ENCODE results near the gene ZBTB38.

Gene ZBTB38

GRCh38 chr3:141387516-141387915, 19.2 kb downstream of the ZBTB38 start:
- DNase-seq: peak; percentile 59

GRCh38 chr3:141388395-141388794, 20.1 kb downstream of the ZBTB38 start:
- peak; percentile 73 for DNase-seq

GRCh38 chr3:141388823-141389621, 20.7 kb downstream of the ZBTB38 start:
- peak; percentile 73 for DNase-seq

DNA sequence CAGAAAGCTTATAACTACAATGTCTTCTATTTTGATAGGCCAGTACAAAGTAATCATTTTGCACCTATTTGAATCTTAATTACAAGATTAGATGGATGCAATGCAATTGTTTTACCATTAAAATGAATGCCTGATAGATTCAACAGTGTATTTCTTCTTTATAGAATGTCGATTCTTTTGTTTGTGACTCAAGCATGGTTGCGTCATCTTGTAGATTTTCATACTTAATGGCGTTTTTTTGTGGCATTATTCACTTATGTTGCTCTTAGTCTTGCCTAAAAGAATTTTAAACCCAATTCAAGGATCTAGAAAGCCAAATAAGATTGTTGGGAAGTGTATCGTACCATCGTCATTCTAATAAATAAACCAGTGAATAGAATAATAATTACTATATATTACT, 21.4 kb downstream of the ZBTB38 start:
- peak; percentile 46 for DNase-seq

GRCh38 chr3:141390747-141391146, 22.4 kb downstream of the ZBTB38 start:
- DNase-seq: no peak

- DNase-seq: no peak
These were observed 23.1 kb downstream of the ZBTB38 start for GRCh38 chr3:141391298-141391990.

- DNase-seq: no peak
These were observed 23.6 kb downstream of the ZBTB38 start for GRCh38 chr3:141391991-141392316.

- DNase-seq: no peak
These were observed 24.1 kb downstream of the ZBTB38 start for GRCh38 chr3:141392416-141392815.

DNA sequence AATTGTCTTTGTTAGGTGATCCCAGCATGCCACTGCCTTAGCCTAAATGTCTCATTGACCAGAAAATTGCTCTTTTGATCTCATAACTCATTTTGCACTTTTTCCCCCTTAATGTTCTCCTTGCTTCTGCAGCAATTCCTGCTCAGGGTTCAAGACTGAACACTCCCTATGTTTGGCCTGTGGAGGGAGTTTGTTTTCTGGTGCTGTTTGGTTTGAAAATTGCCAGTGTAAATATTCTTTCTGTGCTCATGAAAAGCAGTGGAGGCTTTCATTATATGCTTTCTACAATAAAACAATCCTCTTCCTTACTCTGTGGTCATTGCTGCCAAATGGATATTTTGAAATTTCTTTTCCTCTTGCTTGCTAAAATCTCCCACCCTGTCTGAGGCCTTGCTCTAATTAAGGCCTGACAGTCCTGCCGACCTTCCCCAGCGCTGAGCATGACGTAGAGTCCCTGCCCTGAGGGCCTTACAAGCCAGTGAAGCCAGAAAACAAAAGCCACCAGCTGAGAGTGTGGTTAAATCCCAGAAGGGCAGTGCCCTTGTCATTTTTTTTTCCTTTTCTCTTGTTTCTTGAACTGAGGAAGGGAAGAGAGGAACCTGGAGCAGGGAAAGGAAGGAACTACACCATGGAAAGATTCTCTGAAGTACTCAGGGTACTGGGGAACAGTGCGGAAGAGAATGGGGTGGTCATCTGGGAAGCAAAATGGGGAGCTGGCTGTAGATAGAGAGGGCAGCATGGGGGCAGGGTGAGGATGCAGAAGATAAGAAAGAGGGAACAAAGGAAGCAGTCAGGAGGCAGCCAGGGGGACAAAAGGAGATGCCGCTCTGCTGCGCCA, 24.8 kb downstream of the ZBTB38 start:
- DNase-seq: no peak

DNA sequence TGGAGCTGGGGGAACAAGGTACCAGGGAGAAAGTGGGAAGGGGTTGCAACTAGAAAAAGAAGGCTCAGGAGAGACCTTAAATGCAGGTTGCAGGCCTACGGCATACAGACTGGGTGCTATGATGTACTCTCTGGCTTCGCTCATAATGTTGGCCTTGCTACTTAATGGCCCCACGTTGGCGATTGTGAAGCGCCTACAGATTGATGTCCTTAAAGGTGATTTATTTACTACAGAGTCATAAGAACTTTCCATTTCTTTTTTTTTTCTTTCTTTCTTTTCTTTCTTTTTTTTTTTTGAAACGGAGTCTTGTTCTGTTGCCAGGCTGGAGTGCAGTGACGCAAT, 25.4 kb downstream of the ZBTB38 start:
- DNase-seq: no peak

- no peak for DNase-seq
These were observed 26.3 kb downstream of the ZBTB38 start for GRCh38 chr3:141394560-141394959.

GRCh38 chr3:141395005-141395589, 26.8 kb downstream of the ZBTB38 start:
- DNase-seq: no peak

DNA sequence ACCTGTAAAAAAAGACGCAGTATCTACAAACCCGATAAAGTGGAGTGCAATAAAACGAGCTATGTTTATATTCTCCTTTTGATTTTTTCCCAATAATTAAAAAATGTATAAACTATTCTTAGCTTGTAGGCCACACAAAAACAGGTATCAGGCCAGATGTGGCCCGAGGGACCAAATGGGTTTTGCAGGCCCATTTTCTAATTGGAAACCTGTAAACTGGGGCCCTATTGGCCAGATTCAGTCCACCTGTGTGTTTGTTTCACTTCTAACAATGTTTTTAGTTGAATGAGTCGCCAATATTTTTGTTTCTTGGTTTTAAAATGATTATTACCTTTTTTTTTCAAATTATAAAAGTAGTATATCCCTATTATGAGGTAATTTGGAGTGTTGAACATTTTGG, 29.7 kb downstream of the ZBTB38 start:
- no peak for DNase-seq

GRCh38 chr3:141399200-141399599, 30.9 kb downstream of the ZBTB38 start:
- no peak for DNase-seq

DNA sequence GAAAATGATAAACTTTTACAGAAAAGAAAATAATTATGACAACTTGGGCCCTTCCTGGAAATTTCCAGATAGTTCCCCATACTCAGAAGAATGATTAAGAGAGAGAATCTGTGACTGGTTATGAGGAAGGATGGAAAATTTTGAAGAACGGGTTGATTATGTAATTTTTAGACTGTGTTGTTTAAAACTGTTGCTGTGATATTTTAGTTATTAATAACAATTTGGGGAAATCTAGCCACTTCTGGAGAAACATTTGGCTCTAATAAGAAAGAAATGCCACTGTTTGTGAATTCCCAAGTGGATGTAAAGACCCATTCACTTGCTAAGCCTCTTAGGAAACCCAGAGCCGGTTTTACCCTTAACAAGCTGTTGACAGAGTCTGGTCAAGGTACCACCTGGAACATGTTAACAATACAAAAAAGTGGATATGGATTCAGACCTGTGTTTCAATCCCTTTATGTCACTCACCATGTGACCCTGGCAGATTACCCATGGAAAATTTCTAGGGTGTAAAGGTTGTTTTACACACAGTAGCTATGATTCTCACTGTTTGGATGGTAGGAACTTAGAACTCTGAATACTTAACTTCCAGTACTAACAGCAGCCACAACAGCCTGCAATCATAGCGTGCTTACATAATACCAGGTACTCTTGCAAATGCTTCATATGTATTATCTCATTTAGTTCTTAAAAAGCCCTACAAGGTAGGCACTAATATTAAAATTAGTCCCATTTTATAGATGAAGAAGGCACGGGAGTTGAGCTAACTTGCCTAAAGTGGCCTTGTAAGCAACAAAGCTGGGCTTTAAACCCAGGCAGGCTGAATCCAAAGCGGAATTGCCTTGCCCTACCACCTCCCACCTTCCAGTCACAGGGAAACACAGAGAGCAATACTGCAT, 32.0 kb downstream of the ZBTB38 start:
- DNase-seq: no peak

DNA sequence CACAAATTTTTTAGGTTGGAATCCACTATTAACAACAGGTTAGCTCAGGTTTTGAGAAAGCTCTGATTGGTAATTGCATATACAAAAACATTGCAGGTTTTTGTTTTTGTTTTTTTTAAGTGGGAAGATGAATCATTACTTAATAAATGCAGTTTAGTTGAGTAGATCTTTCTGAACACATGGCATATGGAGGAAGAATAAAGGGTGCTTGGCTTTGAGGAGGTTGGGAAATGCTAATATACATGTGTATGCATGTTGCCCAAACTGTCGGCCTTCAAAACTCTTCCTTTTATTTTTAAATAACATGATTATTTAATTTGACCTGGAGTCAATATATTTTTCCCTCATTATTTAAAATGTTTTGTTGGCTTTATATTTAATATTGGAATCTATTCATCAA, 32.8 kb downstream of the ZBTB38 start:
- no peak for DNase-seq

GRCh38 chr3:141401573-141402475, 33.5 kb downstream of the ZBTB38 start:
- no peak for DNase-seq

- DNase-seq: no peak
These were observed 34.3 kb downstream of the ZBTB38 start for GRCh38 chr3:141402476-141403171.

- no peak for DNase-seq
These were observed 35.3 kb downstream of the ZBTB38 start for GRCh38 chr3:141403576-141403975.

- no peak for DNase-seq
These were observed 36.7 kb downstream of the ZBTB38 start for GRCh38 chr3:141405025-141405424.

- DNase-seq: no peak
These were observed 37.3 kb downstream of the ZBTB38 start for GRCh38 chr3:141405591-141405990.

All from NCI-H1694 treated with DMSO at 0.1 percent for 48 hours (cell line).